HEK293T (cell line): ENCODE results near the gene GFPT1.
"Not testable (repeated sequence)": the region's sequence is repeated elsewhere in the genome, so short reads cannot be mapped to it uniquely, and the experiment has no call there.

ENCODE experiments used
- FOXA1 ChIP-seq: fragments of 450-650 bp; IDR thresholded peaks from 2 replicates; pipeline ENCODE4 v1.6.1; 2016; ENCODE audit warnings: mild to moderate bottlenecking
- FOXM1 ChIP-seq: fragments of 450-650 bp; IDR thresholded peaks from 2 replicates; pipeline ENCODE4 v1.6.1; 2017; ENCODE audit warnings: mild to moderate bottlenecking, borderline replicate concordance

GRCh38 chr2:69354976-69355375, 32.1 kb downstream of the GFPT1 start:
- TF ChIP-seq FOXA1, FOXM1: not testable (repeated sequence)
